Measurements from ENCODE around the gene MYO1D.
A peak's percentile ranks its signal among the peaks of the same experiment; 100 is the strongest.

Gene MYO1D

DNA sequence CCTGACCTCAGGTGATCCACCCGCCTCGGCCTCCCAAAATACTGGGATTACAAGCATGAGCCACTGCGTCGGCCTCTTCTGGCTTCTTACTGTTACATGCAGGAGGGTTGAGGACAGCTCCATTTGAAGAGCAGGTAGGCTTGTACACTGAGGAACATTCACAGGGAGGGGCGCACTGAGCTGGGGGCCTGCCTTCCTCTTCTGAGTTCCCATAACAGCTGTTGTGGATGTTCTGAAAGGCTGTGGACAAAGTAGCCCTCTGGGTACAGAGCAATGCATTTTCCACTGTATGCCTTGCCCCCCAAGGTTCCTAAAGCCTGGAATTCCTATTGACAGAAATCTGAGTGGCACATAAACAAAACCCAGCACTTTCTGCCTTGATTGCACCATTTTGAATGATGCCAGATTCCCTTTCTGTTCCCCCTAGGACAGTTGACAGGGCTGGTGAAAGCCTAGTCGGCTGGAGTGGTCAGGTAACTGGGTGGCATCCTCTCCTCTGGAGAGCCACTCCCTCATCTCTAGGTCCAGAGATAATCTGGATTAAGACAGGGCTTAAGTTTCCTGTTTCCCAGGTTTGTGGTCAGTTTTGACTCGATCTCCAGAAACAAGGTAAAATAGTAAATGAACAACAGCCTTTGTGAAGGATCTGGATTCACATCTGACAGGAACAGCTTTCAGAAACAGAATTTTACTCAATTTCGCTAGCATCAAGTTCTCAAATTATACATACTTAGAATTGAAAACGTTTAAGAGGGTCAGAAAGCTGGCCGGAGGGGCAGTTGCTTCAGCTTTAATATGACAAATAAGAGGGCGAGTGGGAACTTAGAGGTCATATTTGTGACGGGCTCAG is 391.4 kb downstream of the MYO1D start:
- Histone ChIP-seq H3K4me1 (ENCODE audit: insufficient read depth, low read length) (peaks cover 17% of the 10 kb centered on the region), H3K36me3 (ENCODE audit: insufficient read depth, low read length) (peaks cover 6% of the 10 kb centered on the region), H3K9ac (ENCODE audit: low read depth, low read length) (peak overlapping the region; percentile 54; the same call in 1 of the 2 replicates), H3K9me3 (ENCODE audit: control insufficient read depth, insufficient read depth, low read length) (no peaks in the 10 kb centered on the region)

DNA sequence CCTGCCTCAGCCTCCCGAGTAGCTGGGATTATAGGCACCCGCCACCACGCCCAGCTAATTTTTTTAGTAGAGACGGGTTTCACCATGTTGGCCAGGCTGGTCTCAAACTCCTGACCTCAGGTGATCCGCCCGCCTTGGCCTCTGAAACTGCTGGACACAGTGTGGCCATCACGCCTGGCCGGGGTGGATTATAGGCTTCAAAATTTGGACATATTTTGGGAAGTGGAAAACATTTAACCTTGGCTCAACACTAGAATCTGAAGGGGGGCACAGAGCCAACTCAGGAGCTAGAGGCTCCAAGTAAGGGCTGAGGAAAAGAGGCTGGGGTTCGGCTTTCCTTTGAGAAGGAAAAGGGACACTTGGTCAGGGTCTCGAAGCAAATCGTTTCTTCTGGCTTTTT is 392.3 kb downstream of the MYO1D start:
- Histone ChIP-seq H3K9ac (ENCODE audit: low read depth, low read length) (no peak overlapping the region), H3K4me1 (ENCODE audit: insufficient read depth, low read length) (peaks cover 17% of the 10 kb centered on the region), H3K9me3 (ENCODE audit: control insufficient read depth, insufficient read depth, low read length) (no peaks in the 10 kb centered on the region), H3K36me3 (ENCODE audit: insufficient read depth, low read length) (peaks cover 10% of the 10 kb centered on the region)

DNA sequence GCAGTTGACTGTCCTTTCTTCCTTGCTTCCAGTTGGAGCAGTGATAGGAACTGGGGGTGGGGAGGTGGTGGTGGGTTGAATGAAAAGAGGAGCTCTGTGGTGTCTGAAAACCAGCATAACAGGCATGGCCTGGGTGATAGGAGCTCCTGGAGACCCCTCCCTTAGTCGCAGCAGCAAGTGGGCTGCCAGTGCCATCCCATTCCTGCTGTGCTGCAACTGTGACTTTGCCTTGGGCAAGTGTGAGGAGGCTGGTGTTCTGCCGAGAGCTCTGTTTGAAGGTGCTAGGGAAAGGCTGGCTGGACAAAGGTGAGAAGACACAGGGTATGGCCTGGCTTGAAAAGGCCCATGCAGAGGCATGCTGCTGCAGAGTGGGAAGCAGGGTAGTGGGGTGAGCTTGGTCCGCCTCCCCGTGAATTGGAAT is 392.9 kb downstream of the MYO1D start:
- H3K4me1 ChIP-seq (ENCODE audit: insufficient read depth, low read length), result peaks cover 17% of the 10 kb centered on the region
- peaks cover 15% of the 10 kb centered on the region for H3K36me3 ChIP-seq (ENCODE audit: insufficient read depth, low read length)
- no peak overlapping the region for H3K9ac ChIP-seq (ENCODE audit: low read depth, low read length)
- H3K9me3 ChIP-seq (ENCODE audit: control insufficient read depth, insufficient read depth, low read length), result no peaks in the 10 kb centered on the region

DNA sequence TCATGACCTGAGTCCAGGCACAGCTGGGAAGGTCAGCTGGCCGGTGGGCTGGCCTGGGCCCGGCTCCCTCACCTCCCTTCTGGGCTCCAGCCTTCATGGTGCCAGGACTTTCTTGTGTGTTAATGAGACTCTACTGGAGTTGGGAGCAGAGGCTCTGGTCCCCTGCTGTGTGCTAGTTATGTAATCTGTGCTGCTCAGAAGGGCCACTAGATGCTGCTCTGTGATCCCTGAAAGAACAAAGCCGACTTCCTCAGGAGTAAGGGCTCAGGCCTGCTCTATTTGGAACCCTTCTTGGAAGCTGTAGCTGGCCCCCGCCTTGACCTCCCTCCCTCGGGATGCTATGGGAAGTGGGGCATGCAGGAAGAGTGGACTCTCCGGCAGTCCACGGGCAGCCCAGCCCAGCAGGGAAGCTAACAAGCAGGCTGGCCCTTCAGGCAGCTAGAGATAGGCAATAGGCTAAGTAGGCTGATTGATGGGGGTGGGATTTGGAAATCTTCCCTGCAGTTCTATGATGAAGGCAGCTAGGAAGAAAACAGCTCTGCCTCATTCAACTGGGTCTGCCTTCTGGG is 393.4 kb downstream of the MYO1D start:
- Histone ChIP-seq H3K4me1 (ENCODE audit: insufficient read depth, low read length) (peaks cover 17% of the 10 kb centered on the region), H3K9ac (ENCODE audit: low read depth, low read length) (no peak overlapping the region), H3K36me3 (ENCODE audit: insufficient read depth, low read length) (peaks cover 20% of the 10 kb centered on the region), H3K9me3 (ENCODE audit: control insufficient read depth, insufficient read depth, low read length) (no peaks in the 10 kb centered on the region)

DNA sequence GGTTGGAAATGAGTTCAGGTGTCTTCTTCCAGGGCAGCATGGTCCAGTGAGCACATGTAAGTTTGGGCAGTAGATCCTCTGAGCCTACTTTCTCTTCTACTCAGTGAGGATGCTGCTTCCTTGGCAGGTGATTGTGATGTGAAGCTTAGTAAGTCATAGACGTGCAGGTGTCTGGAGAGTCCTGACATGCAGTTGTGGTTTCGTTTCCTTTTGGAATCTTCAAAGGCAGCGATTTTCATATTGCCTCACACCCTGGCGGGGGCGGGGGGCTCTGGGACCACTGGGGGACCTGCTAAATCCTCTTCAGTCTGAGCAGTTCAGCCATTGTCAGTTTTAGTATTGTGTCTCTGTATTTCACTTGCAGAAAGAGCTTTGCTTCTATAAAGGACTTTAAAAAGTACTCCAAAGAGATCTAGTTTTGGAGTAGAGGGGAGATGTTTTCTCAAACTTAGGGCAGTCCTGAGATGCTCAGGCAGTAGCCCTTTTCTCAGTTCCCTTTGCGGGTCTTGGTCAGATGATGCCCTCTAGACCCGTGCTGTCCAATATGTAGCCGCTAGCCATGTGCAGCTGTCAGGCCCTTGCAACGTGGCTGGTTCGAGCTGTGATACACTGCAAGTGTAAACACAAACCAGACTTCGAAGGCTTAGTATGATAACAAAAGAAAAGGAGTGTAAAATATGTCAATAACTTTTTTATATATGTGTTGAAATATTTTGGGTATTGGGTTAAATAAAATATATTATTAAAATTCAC is 394.2 kb downstream of the MYO1D start:
- peaks cover 17% of the 10 kb centered on the region for H3K4me1 ChIP-seq (ENCODE audit: insufficient read depth, low read length)
- no peak overlapping the region for H3K9ac ChIP-seq (ENCODE audit: low read depth, low read length)
- peaks cover 28% of the 10 kb centered on the region for H3K36me3 ChIP-seq (ENCODE audit: insufficient read depth, low read length)
- H3K9me3 ChIP-seq (ENCODE audit: control insufficient read depth, insufficient read depth, low read length), result no peaks in the 10 kb centered on the region

DNA sequence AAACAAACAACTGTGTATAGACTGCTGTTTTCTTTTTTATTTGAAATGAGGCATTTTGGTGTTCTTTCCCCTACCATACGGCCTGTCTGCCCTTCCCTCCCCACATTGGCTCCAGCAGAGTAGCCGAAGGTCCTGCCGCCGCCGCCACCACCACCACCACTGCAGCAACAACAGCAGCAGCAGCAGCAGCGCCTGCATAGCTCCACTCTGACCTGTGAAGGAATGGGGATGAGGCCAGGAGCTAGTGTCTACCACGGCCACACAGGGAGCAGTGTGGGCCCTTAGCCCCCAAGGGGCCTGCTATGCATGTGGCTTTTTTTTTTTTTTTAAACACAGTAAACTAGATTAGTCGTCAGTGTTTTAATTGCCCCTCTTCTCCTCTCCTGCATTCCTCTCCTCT is 395.7 kb downstream of the MYO1D start:
- no peak overlapping the region for H3K9ac ChIP-seq (ENCODE audit: low read depth, low read length)
- no peaks in the 10 kb centered on the region for H3K9me3 ChIP-seq (ENCODE audit: control insufficient read depth, insufficient read depth, low read length)
- peaks cover 17% of the 10 kb centered on the region for H3K4me1 ChIP-seq (ENCODE audit: insufficient read depth, low read length)
- H3K36me3 ChIP-seq (ENCODE audit: insufficient read depth, low read length), result peaks cover 36% of the 10 kb centered on the region

DNA sequence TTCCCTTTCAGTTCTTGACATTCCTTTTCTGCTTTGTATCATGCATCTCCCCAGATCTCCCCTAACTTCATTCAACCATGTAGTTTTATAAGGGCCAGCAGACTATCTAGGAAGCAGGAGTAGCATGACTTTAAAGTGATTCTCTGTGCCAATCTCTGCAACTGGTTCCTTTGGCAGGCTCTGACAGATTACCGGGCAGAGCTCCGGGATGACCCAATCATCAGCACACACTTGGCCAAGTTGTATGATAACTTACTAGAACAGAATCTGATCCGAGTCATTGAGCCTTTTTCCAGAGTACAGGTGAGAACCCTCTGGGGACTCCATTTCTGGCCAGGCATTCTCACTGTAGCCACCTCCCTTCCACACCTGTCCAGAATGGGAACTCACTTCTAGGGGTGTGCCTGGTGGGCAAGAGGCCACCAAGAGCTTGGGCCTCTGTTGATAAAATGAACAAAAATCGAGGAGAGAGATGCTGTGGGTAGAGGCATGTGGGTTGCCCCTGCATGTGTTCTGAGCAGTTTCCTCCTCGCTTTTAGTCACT is 397.8 kb downstream of the MYO1D start:
- peaks cover 55% of the 10 kb centered on the region for H3K36me3 ChIP-seq (ENCODE audit: insufficient read depth, low read length)
- peaks cover 9% of the 10 kb centered on the region for H3K4me1 ChIP-seq (ENCODE audit: insufficient read depth, low read length)

DNA sequence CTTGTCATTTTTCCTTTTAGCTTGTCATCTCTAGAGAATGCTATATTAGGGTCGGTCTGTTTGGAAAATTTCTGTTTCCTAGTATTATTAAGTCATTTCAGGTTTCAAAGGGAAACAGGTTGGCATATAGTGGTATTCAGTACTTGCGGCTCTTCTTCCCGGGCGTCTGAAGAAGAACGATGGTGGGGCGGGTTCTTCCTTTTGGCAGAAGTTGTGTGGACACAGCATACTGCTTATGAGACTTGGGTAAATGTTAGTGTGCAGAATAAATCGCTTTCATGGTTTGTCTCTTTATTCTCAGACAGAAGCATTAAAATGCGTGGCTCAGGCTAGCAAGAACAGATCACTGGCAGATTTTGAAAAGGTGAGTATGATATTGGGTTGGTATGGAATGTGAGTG is 399.7 kb downstream of the MYO1D start:
- Histone ChIP-seq H3K9ac (ENCODE audit: low read depth, low read length) (no peak overlapping the region), H3K4me1 (ENCODE audit: insufficient read depth, low read length) (no peaks in the 10 kb centered on the region), H3K36me3 (ENCODE audit: insufficient read depth, low read length) (peaks cover 65% of the 10 kb centered on the region), H3K9me3 (ENCODE audit: control insufficient read depth, insufficient read depth, low read length) (no peaks in the 10 kb centered on the region)

More for the DNA sequence above, 397.8 kb downstream of the MYO1D start:
- H3K9me3 ChIP-seq (ENCODE audit: control insufficient read depth, insufficient read depth, low read length), result no peaks in the 10 kb centered on the region
- no peak overlapping the region for H3K9ac ChIP-seq (ENCODE audit: low read depth, low read length)

DNA sequence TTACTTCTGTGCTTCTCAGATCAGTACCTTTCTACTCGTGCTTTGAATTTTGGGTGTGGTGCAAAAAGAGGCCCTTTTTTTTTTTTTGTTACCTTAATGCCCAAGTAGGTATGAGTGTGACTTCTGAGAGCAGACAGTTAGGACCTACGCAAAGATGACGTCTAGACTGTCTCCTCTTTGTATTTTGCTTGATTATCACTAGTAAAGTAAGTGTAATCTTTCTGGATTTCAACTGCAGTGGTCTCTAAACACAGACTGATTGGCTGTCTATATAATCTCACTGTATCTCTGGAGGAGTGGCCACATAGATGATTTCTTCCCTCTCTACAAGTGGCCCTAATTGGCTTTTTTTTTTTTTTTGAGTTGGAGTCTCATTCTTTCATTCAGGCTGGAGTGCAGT is 401.7 kb downstream of the MYO1D start:
- H3K9me3 ChIP-seq (ENCODE audit: control insufficient read depth, insufficient read depth, low read length), result no peaks in the 10 kb centered on the region
- peaks cover 68% of the 10 kb centered on the region for H3K36me3 ChIP-seq (ENCODE audit: insufficient read depth, low read length)
- no peak overlapping the region for H3K9ac ChIP-seq (ENCODE audit: low read depth, low read length)
- H3K4me1 ChIP-seq (ENCODE audit: insufficient read depth, low read length), result no peaks in the 10 kb centered on the region

DNA sequence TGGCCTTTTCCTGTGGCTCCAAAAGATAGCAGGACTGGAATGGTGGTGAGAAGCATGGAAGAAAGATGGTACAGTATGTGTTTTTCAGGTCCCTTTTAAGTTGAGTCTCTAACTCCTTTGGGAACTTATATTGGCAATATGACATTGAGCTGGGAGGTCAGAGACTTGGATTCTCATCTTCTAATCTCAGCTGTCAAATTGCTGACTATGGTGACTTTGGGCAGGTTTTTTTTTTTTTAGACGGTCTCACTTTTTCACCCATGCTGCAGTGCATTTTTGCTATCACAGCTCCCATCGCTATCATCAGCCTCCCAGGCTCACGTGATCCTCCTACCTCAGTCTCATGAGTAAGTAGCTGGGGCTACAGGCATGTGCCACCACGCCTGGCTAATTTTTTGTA is 405.3 kb downstream of the MYO1D start:
- H3K36me3 ChIP-seq (ENCODE audit: insufficient read depth, low read length), result peaks cover 43% of the 10 kb centered on the region
- no peaks in the 10 kb centered on the region for H3K4me1 ChIP-seq (ENCODE audit: insufficient read depth, low read length)
- H3K9ac ChIP-seq (ENCODE audit: low read depth, low read length), result no peak overlapping the region
- no peaks in the 10 kb centered on the region for H3K9me3 ChIP-seq (ENCODE audit: control insufficient read depth, insufficient read depth, low read length)

DNA sequence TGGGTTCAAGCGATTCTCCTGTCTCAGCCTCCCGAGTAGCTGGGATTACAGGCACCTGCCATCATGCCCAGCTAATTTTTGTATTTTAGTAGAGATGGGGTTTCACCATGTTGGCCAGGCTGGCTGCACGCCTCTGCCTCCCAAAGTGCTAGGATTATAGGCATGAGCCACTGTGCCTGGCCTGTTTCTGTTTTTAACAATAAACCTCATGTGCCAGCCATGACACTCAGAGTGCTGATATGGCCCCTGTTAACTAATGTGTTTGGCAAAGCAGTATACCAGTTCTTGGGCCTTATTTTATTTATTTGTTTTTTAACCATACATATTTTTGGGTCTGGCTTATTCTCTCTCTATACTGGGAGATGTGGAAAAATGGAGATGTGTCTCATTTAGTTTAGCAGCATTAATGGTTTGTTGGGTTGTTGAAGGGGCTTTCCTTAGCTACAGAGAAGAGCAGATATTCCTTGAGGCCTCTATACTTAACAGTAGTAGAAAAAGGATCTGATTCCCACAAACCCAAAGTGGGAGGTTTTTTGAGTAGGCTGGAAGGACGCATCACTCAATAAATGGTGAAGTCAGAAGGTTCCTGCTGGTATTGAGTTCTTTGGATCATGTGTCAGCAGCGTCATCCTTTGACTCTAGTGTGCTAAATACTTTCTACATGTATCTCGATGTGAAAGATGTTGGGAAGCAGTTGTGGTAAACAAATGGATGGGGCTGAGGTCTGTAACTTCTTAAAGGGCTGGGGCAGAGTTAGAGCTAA is 406.3 kb downstream of the MYO1D start:
- Histone ChIP-seq H3K36me3 (ENCODE audit: insufficient read depth, low read length) (peaks cover 34% of the 10 kb centered on the region), H3K9ac (ENCODE audit: low read depth, low read length) (no peak overlapping the region), H3K4me1 (ENCODE audit: insufficient read depth, low read length) (no peaks in the 10 kb centered on the region), H3K9me3 (ENCODE audit: control insufficient read depth, insufficient read depth, low read length) (no peaks in the 10 kb centered on the region)

DNA sequence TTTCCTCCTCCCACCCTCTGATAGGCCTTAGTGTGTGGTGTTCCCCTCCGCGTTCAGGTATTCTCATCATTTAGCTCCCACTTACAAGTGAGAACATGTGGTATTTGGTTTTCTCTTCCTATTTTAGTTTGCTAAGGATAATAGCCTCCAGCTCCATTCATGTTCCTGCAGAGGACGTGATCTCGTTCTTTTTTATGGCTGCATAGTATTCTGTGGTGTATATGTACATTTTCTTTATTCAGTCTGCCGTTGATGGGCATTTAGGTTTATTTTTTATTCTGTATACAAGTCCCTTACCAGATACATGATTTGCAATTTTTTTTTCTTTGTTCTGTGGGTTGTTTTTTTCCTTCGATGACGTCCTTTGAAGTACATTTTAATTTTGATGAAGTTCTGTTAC is 409.0 kb downstream of the MYO1D start:
- no peaks in the 10 kb centered on the region for H3K4me1 ChIP-seq (ENCODE audit: insufficient read depth, low read length)
- H3K9ac ChIP-seq (ENCODE audit: low read depth, low read length), result no peak overlapping the region
- peaks cover 26% of the 10 kb centered on the region for H3K36me3 ChIP-seq (ENCODE audit: insufficient read depth, low read length)
- H3K9me3 ChIP-seq (ENCODE audit: control insufficient read depth, insufficient read depth, low read length), result no peaks in the 10 kb centered on the region

DNA sequence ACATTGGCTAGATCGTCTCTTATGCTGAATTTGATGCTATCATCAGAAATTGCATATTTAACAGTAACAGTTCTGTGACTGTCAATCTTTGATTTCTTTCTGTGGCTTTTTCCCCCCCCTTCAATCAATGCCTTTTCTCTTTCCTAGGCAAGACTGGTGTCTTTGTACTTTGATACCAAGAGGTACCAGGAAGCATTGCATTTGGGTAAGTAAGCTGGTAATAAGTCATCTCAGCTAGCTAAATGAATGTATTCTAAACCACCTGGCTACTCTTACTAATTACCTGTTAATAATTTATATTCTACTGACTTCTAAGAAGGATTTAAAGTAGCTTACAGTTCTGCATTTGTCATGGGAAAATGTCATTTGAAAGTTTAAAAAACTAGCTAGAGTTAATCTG is 412.6 kb downstream of the MYO1D start:
- Histone ChIP-seq H3K36me3 (ENCODE audit: insufficient read depth, low read length) (peaks cover 21% of the 10 kb centered on the region), H3K9me3 (ENCODE audit: control insufficient read depth, insufficient read depth, low read length) (no peaks in the 10 kb centered on the region), H3K4me1 (ENCODE audit: insufficient read depth, low read length) (no peaks in the 10 kb centered on the region), H3K9ac (ENCODE audit: low read depth, low read length) (no peak overlapping the region)

DNA sequence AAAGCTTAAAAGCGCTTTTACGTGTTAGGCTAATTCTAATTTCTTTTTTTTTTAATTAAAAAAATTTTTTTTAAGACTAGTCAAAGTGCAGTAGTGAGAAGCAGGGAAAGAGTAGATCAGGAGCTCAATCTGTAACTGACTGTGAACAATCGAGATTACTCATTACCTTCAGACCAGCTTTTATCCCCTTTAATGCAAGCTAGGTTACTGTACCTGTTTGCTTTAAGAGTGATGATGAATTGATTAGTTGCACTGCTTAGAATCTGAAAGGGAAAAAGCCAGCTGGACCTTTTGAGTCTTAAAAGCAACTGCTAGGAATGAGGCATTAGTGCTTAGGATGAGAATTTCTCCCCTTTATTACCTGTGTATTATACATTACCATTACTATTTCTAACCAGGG is 413.6 kb downstream of the MYO1D start:
- Histone ChIP-seq H3K36me3 (ENCODE audit: insufficient read depth, low read length) (peaks cover 27% of the 10 kb centered on the region), H3K9ac (ENCODE audit: low read depth, low read length) (no peak overlapping the region), H3K4me1 (ENCODE audit: insufficient read depth, low read length) (no peaks in the 10 kb centered on the region), H3K9me3 (ENCODE audit: control insufficient read depth, insufficient read depth, low read length) (no peaks in the 10 kb centered on the region)
